ENCODE measurements around the gene GLIS1. TPM values are rescaled to one million over a fixed set of nuclear protein-coding genes. Genes with fewer than 3 reads are reported as not detected.

Gene GLIS1
- total RNA-seq, 1 experiment from 2014 or later: 0.39 TPM

DNA sequence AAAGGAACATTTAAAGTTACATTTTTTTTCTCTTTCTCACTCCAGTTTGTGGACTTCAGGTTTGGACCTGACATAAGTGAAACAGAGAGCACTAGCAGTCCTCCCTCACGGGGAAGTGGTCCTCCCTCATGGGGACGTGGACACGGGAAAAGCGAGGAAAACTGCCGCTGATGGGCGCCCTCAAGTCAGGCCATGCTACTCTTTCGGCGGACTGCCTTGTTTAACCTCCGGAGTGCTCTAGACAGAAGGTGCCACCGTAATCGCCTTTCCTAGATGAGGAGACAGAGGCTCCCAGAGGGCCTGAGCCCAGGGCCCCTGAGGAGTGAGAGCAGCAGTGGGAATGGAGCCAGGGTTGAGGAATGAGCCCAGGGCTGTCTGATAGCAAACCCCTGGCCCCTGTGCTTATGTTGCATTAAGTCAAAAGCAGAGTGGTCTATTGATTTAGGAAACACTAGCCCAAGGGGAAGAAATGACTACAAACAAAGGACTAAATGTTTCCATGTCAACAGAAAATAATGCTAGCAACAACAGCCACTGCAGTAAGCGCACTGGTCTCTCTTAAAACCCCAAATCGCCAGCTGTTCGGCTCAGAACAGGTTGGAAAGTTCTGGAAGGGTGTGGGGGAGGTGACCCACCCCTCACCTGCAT is 195.7 kb downstream of the GLIS1 start:
- Histone ChIP-seq H3K9me2 (ENCODE audit: insufficient read depth) (no peaks in the 10 kb centered on the region), H3K4me1 (ENCODE audit: control insufficient read depth in 1 of 2, insufficient read depth in 2 of 2, low read length in 2 of 2) (peaks cover 5 to 15% of the 10 kb centered on the region in 2 experiments; a peak in 3 of 4 replicates), H3K27me3 (ENCODE audit: insufficient read depth, low read length) (no peaks in the 10 kb centered on the region; the same call in 1 of the 2 replicates), H4K20me1 (ENCODE audit: insufficient read depth) (no peaks in the 10 kb centered on the region), H3K79me2 (ENCODE audit: insufficient read depth, low read length) (no peaks in the 10 kb centered on the region), H3K9me3 (ENCODE audit: control insufficient read depth in 1 of 2, insufficient read depth in 1 of 2, low read depth in 1 of 2, low read length in 2 of 2) (no peaks in the 10 kb centered on the region), H3K27ac (ENCODE audit: low read depth, low read length) (no peak overlapping the region), H2AFZ (ENCODE audit: low read depth, low read length, poor library complexity, severe bottlenecking) (no peak overlapping the region), H3K4me2 (ENCODE audit: low read length) (no peak overlapping the region), H3K36me3 (ENCODE audit: control insufficient read depth in 1 of 2, insufficient read depth in 2 of 2, low read length in 2 of 2) (no peaks in the 10 kb centered on the region), H3K9ac (ENCODE audit: low read length) (no peak overlapping the region), H3K4me3 (replicated peaks in 1 of 2; ENCODE audit: low read depth in 1 of 2, low read length in 2 of 2) (no peak overlapping the region)
- BruUV-seq (replicated peaks): no TSS peak
- intact Hi-C loops (cut with micrococcal nuclease): no loop called here
- DNase-seq (ENCODE audit: low read depth, low spot score) (no peak), ATAC-seq (no peak)
- POLR2A ChIA-PET: no interaction called here
- CTCF ChIA-PET: no interaction called here
- RAD21 ChIA-PET (ENCODE audit: low non-redundant PET in 1 of 2, low total read pairs in 2 of 2, uncharacterized antibody in 2 of 2, unreplicated experiment in 2 of 2): no interaction called here
- TF ChIP-seq ZNF274 (IDR thresholded peaks at IDR 0.05; ENCODE audit: low read depth, low read length) (no peak), CBX3 (IDR thresholded peaks at IDR 0.05; ENCODE audit: low read depth) (no peak), ZFX (IDR thresholded peaks at IDR 0.05) (no peak), CEBPB (IDR thresholded peaks at IDR 0.05; ENCODE audit: low read depth) (no peak), RAD21 (IDR thresholded peaks at IDR 0.05; ENCODE audit: low read depth) (no peak), SRF (IDR thresholded peaks at IDR 0.05; ENCODE audit: low read depth) (no peak), FOSL1 (IDR thresholded peaks at IDR 0.05; ENCODE audit: low read depth) (no peak), POLR2A (IDR thresholded peaks at IDR 0.05; ENCODE audit: borderline replicate concordance, extremely low read depth, insufficient read depth, insufficient read length) (no peak), SIN3A (IDR thresholded peaks at IDR 0.05; ENCODE audit: low read depth) (no peak), YY1 (IDR thresholded peaks at IDR 0.05; ENCODE audit: extremely low read depth, insufficient replicate concordance, low read depth, low read length) (no peak), TCF7L2 (IDR thresholded peaks at IDR 0.05; ENCODE audit: borderline replicate concordance, extremely low read depth, insufficient read depth, insufficient read length) (no peak), POLR2AphosphoS5 (IDR thresholded peaks at IDR 0.05; ENCODE audit: low read depth, low read length) (no peak)
- TF ChIP-seq, protein P1, sequence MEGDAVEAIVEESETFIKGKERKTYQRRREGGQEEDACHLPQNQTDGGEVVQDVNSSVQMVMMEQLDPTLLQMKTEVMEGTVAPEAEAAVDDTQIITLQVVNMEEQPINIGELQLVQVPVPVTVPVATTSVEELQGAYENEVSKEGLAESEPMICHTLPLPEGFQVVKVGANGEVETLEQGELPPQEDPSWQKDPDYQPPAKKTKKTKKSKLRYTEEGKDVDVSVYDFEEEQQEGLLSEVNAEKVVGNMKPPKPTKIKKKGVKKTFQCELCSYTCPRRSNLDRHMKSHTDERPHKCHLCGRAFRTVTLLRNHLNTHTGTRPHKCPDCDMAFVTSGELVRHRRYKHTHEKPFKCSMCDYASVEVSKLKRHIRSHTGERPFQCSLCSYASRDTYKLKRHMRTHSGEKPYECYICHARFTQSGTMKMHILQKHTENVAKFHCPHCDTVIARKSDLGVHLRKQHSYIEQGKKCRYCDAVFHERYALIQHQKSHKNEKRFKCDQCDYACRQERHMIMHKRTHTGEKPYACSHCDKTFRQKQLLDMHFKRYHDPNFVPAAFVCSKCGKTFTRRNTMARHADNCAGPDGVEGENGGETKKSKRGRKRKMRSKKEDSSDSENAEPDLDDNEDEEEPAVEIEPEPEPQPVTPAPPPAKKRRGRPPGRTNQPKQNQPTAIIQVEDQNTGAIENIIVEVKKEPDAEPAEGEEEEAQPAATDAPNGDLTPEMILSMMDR (IDR thresholded peaks at IDR 0.05 in 2 of 3, conservative IDR thresholded peaks at IDR 0.05 in 1 of 3; ENCODE audit: borderline replicate concordance in 1 of 3, insufficient read depth in 1 of 3, low read depth in 2 of 3, low read length in 2 of 3): no peak
- TF ChIP-seq, protein P2, sequence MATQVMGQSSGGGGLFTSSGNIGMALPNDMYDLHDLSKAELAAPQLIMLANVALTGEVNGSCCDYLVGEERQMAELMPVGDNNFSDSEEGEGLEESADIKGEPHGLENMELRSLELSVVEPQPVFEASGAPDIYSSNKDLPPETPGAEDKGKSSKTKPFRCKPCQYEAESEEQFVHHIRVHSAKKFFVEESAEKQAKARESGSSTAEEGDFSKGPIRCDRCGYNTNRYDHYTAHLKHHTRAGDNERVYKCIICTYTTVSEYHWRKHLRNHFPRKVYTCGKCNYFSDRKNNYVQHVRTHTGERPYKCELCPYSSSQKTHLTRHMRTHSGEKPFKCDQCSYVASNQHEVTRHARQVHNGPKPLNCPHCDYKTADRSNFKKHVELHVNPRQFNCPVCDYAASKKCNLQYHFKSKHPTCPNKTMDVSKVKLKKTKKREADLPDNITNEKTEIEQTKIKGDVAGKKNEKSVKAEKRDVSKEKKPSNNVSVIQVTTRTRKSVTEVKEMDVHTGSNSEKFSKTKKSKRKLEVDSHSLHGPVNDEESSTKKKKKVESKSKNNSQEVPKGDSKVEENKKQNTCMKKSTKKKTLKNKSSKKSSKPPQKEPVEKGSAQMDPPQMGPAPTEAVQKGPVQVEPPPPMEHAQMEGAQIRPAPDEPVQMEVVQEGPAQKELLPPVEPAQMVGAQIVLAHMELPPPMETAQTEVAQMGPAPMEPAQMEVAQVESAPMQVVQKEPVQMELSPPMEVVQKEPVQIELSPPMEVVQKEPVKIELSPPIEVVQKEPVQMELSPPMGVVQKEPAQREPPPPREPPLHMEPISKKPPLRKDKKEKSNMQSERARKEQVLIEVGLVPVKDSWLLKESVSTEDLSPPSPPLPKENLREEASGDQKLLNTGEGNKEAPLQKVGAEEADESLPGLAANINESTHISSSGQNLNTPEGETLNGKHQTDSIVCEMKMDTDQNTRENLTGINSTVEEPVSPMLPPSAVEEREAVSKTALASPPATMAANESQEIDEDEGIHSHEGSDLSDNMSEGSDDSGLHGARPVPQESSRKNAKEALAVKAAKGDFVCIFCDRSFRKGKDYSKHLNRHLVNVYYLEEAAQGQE (IDR thresholded peaks at IDR 0.05; ENCODE audit: low read depth): no peak
- TF ChIP-seq, protein P3, sequence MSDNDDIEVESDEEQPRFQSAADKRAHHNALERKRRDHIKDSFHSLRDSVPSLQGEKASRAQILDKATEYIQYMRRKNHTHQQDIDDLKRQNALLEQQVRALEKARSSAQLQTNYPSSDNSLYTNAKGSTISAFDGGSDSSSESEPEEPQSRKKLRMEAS (IDR thresholded peaks at IDR 0.05): no peak
- TF ChIP-seq, protein P4, sequence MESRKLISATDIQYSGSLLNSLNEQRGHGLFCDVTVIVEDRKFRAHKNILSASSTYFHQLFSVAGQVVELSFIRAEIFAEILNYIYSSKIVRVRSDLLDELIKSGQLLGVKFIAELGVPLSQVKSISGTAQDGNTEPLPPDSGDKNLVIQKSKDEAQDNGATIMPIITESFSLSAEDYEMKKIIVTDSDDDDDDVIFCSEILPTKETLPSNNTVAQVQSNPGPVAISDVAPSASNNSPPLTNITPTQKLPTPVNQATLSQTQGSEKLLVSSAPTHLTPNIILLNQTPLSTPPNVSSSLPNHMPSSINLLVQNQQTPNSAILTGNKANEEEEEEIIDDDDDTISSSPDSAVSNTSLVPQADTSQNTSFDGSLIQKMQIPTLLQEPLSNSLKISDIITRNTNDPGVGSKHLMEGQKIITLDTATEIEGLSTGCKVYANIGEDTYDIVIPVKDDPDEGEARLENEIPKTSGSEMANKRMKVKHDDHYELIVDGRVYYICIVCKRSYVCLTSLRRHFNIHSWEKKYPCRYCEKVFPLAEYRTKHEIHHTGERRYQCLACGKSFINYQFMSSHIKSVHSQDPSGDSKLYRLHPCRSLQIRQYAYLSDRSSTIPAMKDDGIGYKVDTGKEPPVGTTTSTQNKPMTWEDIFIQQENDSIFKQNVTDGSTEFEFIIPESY (IDR thresholded peaks at IDR 0.05; ENCODE audit: extremely low read depth, insufficient replicate concordance, low read length): no peak
- TF ChIP-seq, protein P5, sequence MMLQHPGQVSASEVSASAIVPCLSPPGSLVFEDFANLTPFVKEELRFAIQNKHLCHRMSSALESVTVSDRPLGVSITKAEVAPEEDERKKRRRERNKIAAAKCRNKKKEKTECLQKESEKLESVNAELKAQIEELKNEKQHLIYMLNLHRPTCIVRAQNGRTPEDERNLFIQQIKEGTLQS (IDR thresholded peaks at IDR 0.05): no peak
